HepG2 (cell line): ENCODE results near the gene NAA38. TPM values are rescaled to one million over a fixed set of nuclear protein-coding genes. Genes with fewer than 3 reads are reported as not detected.

Source experiments
- CERS6 ChIP-seq: sonication (generic); formaldehyde crosslinking; IDR thresholded peaks from 2 replicates; pipeline ENCODE4 v1.5.0; 2020; ENCODE audit warnings: missing genetic modification reagents
- CHCHD3 ChIP-seq: sonication (generic); formaldehyde crosslinking; IDR thresholded peaks from 2 replicates; pipeline ENCODE4 v1.8.0; 2022; ENCODE audit warnings: mild to moderate bottlenecking, missing genetic modification reagents, moderate library complexity
- CREBL2 ChIP-seq: sonication (generic); formaldehyde crosslinking; IDR thresholded peaks from 2 replicates; pipeline ENCODE4 v1.8.1; 2023; ENCODE audit warnings: missing genetic modification reagents, mild to moderate bottlenecking, borderline replicate concordance
- FOXO1 ChIP-seq: sonication (generic); formaldehyde crosslinking; IDR thresholded peaks from 2 replicates; pipeline ENCODE4 v1.4.0; 2020; ENCODE audit warnings: missing genetic modification reagents
- HMG20A ChIP-seq: IDR thresholded peaks from 2 replicates; pipeline ENCODE4 v1.6.1; 2016; ENCODE audit warnings: borderline replicate concordance
- POGZ ChIP-seq: sonication (generic); formaldehyde crosslinking; IDR thresholded peaks from 2 replicates; pipeline ENCODE4 v1.4.0; 2020; ENCODE audit warnings: mild to moderate bottlenecking, missing genetic modification reagents
- PTBP1 ChIP-seq: fragments of 200-400 bp; formaldehyde crosslinking; IDR thresholded peaks from 2 replicates; pipeline ENCODE4 v1.6.1; 2018; ENCODE audit warnings: low read length, low read depth; ENCODE audit not compliant: poor library complexity, severe bottlenecking
- RFXAP ChIP-seq: sonication (generic); formaldehyde crosslinking; IDR thresholded peaks from 2 replicates; pipeline ENCODE4 v1.4.0; 2020; ENCODE audit warnings: missing genetic modification reagents, borderline replicate concordance
- TCF12 ChIP-seq, 2 experiments: fragments of 450-650 bp in 1 of 2; sonication (generic) in 1 of 2; formaldehyde crosslinking in 1 of 2; IDR thresholded peaks; 2 replicates each; pipeline versions ENCODE4 v1.6.1 to v1.8.0; 2017 to 2022; ENCODE audit warnings: antibody characterized with exemption in 1 of 2, mild to moderate bottlenecking in 1 of 2, missing genetic modification reagents in 1 of 2, moderate library complexity in 1 of 2
- ZNF609 ChIP-seq: sonication (generic); formaldehyde crosslinking; IDR thresholded peaks from 2 replicates; pipeline ENCODE4 v1.4.0; 2020; ENCODE audit warnings: mild to moderate bottlenecking, missing genetic modification reagents, borderline replicate concordance
- ZNF615 ChIP-seq: sonication (generic); formaldehyde crosslinking; IDR thresholded peaks from 2 replicates; pipeline ENCODE4 v1.5.0; 2020; ENCODE audit warnings: mild to moderate bottlenecking, missing genetic modification reagents, borderline replicate concordance
- ZNF652 ChIP-seq: IDR thresholded peaks from 2 replicates; pipeline ENCODE4 v1.6.1; 2016; ENCODE audit warnings: low read depth, borderline replicate concordance
- ZNF770 ChIP-seq: sonication (generic); formaldehyde crosslinking; IDR thresholded peaks from 2 replicates; pipeline ENCODE4 v1.5.0; 2020; ENCODE audit warnings: mild to moderate bottlenecking, missing genetic modification reagents
- polyA plus RNA-seq, 8 experiments: library from polyadenylated mRNA; depleted of rRNA in 3 of 8; stranded (reverse) in 7 of 8; unstranded in 1 of 8; fragments of >200 nt; fragmentation: Illumina TruSeq in 4 of 8; extraction: Trizol in 4 of 8; gene quantifications; 2 replicates each; pipeline versions ENCODE4 v1.2.1 to v1.2.3, GENCODE V29; 2011 to 2016; ENCODE audit warnings: low read depth in 4 of 8, missing spikeins in 1 of 8, mixed read lengths in 1 of 8; ENCODE audit not compliant: insufficient read depth in 1 of 8
- total RNA-seq, 5 experiments: library from RNA; depleted of rRNA; stranded (reverse); fragments of >200 nt; fragmentation: Illumina TruSeq; extraction: Trizol; gene quantifications; 2 replicates each; pipeline ENCODE4 v1.2.3, GENCODE V29; 2016; ENCODE audit warnings: low read depth in 1 of 5
- TF ChIP-seq, protein P1 (sequence below): sonication (generic); formaldehyde crosslinking; IDR thresholded peaks from 2 replicates; pipeline ENCODE4 v1.4.0; 2020; ENCODE audit warnings: mild to moderate bottlenecking, missing genetic modification reagents
- TF ChIP-seq, protein P2 (sequence below): sonication (generic); formaldehyde crosslinking; IDR thresholded peaks from 2 replicates; pipeline ENCODE4 v1.5.0; 2020; ENCODE audit warnings: missing genetic modification reagents, mild to moderate bottlenecking, borderline replicate concordance

Gene NAA38
- total and polyA plus RNA-seq, 2 of the 13 experiments (the other 11 are each of a cell fraction or from before 2014, with no cell fraction given) = 46.9 to 91.6 TPM

DNA sequence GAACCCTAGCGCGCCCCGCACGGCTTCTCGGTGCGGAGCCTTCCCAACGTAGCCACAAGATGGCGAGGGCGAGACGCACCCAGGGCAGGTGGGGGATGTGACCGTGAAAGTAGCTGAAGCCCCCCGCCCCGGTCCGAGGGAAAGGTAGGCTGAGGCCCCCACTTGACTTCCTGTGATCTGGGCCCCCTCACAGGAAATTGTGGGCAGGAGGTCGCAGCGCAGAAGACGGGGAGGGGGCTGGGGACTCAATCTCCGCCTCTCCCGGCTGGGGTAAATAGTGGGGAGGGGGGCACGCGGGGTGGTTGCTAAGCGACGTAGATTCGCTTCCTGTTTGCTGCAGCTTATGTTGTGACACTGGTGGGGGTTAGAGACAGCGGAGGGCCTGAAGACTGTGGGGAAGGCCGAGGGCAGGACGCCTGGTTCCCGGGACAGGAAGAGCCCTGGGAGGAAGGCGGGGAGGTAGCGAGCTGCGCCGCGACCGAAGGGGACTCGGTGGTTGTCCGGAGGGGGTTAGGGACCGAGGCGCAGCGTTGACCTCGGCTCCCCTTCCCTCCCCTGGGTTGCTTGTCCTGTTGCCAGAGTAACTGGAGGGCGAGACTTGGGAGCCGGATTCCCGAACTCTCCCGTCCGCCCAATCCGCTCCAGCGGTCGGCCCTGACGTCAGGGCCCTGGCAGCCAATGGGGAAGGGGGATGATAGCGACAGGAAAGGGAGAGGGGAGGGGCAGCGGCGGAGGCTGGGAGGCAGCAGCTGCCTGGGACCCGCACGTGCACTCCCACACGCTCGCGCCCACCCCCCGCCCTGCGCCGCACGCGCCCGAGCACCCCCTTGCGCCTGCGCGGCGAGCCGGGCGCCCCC is 22.2 kb downstream of the NAA38 start (continued):
- no peak for TF ChIP-seq ZNF770
- TF ChIP-seq, protein P1, sequence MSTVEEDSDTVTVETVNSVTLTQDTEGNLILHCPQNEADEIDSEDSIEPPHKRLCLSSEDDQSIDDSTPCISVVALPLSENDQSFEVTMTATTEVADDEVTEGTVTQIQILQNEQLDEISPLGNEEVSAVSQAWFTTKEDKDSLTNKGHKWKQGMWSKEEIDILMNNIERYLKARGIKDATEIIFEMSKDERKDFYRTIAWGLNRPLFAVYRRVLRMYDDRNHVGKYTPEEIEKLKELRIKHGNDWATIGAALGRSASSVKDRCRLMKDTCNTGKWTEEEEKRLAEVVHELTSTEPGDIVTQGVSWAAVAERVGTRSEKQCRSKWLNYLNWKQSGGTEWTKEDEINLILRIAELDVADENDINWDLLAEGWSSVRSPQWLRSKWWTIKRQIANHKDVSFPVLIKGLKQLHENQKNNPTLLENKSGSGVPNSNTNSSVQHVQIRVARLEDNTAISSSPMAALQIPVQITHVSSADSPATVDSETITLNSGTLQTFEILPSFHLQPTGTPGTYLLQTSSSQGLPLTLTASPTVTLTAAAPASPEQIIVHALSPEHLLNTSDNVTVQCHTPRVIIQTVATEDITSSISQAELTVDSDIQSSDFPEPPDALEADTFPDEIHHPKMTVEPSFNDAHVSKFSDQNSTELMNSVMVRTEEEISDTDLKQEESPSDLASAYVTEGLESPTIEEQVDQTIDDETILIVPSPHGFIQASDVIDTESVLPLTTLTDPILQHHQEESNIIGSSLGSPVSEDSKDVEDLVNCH = no peak
- TF ChIP-seq CREBL2 (CRISPR knock-in tag) = no peak
- TF ChIP-seq, protein P2, sequence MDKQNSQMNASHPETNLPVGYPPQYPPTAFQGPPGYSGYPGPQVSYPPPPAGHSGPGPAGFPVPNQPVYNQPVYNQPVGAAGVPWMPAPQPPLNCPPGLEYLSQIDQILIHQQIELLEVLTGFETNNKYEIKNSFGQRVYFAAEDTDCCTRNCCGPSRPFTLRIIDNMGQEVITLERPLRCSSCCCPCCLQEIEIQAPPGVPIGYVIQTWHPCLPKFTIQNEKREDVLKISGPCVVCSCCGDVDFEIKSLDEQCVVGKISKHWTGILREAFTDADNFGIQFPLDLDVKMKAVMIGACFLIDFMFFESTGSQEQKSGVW (CRISPR knock-in tag) = no peak
- peak; percentile 84; the same call in 1 of the 2 replicates for TF ChIP-seq CHCHD3 (CRISPR knock-in tag)
- TF ChIP-seq PTBP1 = no peak
- TF ChIP-seq POGZ = no peak
- 0 out of 2 replicates have a peak, but pooled peaks have one; percentile 42 for TF ChIP-seq ZNF609 (CRISPR knock-in tag)
- TF ChIP-seq RFXAP = peak; percentile 99
- no peak for TF ChIP-seq HMG20A
- no peak; the same call in 1 of the 2 replicates for TF ChIP-seq FOXO1 (CRISPR knock-in tag)
- no peak for TF ChIP-seq TCF12 (IDR thresholded peaks at IDR 0.05)
- 0 out of 2 replicates have a peak, but pooled peaks have one; percentile 35 for TF ChIP-seq TCF12 (CRISPR knock-in tag; IDR thresholded peaks at IDR 0.05)
- TF ChIP-seq CERS6 (CRISPR knock-in tag) = no peak
- no peak for TF ChIP-seq ZNF652 (CRISPR knock-in tag)
- TF ChIP-seq ZNF615 (CRISPR knock-in tag) = no peak
